PFSK-1 (cell line): ENCODE measurements around the gene ACVR1.

Source experiments
- FOXP2 ChIP-seq: optimal IDR thresholded peaks from 2 replicates; pipeline ENCODE3; 2011; ENCODE audit warnings: borderline replicate concordance, control low read depth, inconsistent platforms; ENCODE audit not compliant: insufficient read depth; ENCODE audit errors: extremely low read length, extremely low read depth
- POLR2AphosphoS5 ChIP-seq: IDR thresholded peaks from 2 replicates; pipeline ENCODE4 v1.6.1; 2012; ENCODE audit warnings: low read depth, mild to moderate bottlenecking, control low read depth, low read length, moderate library complexity
- SIN3A ChIP-seq: IDR thresholded peaks from 2 replicates; pipeline ENCODE4 v1.6.1; 2012; ENCODE audit warnings: mild to moderate bottlenecking, low read length, moderate library complexity, borderline replicate concordance; ENCODE audit not compliant: insufficient read depth
- TAF1 ChIP-seq: IDR thresholded peaks from 2 replicates; pipeline ENCODE4 v1.6.1; 2012; ENCODE audit warnings: low read length, control low read depth, borderline replicate concordance; ENCODE audit not compliant: insufficient read depth
- TF ChIP-seq, protein P1 (sequence below), 2 experiments: IDR thresholded peaks; 2 replicates each; pipeline versions ENCODE4 v1.6.1 to v1.8.0; 2011 to 2012; ENCODE audit warnings: low read depth in 2 of 2, low read length in 2 of 2, control low read depth in 1 of 2, inconsistent platforms in 1 of 2, mild to moderate bottlenecking in 1 of 2, moderate library complexity in 1 of 2; ENCODE audit not compliant: insufficient read depth in 1 of 2

The ACVR1 gene

DNA sequence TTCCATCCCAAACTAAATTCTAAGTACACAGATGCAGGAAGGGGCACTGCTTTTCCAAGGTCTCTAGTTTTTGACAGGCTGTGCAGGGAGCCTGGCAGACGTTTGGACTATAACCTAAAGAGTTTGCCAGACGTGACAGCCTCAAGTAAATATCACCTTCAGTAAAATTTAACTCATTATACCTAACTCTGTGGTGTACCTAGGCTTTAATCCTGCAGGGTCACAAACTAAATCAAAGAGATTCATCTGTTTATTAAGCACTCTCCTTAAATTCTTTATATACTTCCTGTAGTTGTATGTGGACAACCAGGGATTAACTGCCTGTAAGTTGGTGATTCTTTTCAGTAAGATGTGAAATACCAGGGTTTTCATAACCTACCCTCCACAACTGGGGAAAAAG, 92.9 kb downstream of the ACVR1 start:
- TF ChIP-seq SIN3A (no peak), FOXP2 (no peak), TAF1 (no peak), POLR2AphosphoS5 (no peak)
- TF ChIP-seq, protein P1, sequence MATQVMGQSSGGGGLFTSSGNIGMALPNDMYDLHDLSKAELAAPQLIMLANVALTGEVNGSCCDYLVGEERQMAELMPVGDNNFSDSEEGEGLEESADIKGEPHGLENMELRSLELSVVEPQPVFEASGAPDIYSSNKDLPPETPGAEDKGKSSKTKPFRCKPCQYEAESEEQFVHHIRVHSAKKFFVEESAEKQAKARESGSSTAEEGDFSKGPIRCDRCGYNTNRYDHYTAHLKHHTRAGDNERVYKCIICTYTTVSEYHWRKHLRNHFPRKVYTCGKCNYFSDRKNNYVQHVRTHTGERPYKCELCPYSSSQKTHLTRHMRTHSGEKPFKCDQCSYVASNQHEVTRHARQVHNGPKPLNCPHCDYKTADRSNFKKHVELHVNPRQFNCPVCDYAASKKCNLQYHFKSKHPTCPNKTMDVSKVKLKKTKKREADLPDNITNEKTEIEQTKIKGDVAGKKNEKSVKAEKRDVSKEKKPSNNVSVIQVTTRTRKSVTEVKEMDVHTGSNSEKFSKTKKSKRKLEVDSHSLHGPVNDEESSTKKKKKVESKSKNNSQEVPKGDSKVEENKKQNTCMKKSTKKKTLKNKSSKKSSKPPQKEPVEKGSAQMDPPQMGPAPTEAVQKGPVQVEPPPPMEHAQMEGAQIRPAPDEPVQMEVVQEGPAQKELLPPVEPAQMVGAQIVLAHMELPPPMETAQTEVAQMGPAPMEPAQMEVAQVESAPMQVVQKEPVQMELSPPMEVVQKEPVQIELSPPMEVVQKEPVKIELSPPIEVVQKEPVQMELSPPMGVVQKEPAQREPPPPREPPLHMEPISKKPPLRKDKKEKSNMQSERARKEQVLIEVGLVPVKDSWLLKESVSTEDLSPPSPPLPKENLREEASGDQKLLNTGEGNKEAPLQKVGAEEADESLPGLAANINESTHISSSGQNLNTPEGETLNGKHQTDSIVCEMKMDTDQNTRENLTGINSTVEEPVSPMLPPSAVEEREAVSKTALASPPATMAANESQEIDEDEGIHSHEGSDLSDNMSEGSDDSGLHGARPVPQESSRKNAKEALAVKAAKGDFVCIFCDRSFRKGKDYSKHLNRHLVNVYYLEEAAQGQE (IDR thresholded peaks at IDR 0.05; ENCODE audit: insufficient read depth in 1 of 2, low read depth in 2 of 2, low read length in 2 of 2), result no peak

DNA sequence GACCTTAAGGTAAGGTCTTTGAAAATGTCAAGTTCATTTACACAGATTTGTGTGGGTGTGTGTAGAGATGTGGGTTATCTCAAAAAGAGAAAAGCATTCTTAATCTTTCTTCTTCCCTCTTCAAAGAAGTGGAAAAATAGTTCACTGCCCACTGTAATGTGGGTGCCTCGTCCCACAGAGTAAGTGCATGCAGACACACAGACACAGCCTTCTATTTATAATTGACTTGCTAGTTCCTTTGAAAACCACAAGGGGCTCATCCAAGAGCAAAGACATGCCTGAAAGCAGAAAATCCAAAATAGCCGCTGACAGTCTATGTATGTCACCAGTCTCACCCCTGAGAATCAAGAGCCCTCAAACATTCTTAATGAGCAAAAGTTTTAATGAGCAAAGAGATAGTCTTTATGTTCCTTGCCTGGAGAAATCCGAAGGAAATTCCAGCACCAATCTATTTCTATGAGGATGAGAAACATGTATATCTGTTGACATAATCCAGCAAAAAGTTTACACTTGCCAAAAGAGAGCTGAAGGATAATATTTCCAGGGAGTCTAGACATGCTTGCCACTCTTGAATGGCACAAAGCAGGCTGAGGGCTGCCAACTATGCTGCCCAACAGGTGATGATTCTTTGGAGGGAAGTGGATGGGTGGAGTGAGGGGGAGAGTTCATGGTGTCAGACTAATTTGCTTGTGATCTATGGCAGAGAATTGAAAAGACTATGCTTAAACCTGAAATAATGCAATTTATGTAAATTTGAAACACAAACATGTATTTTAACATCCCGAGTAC, 93.9 kb downstream of the ACVR1 start:
- no peak for TF ChIP-seq FOXP2
- TF ChIP-seq POLR2AphosphoS5, result no peak
- no peak for TF ChIP-seq SIN3A

DNA sequence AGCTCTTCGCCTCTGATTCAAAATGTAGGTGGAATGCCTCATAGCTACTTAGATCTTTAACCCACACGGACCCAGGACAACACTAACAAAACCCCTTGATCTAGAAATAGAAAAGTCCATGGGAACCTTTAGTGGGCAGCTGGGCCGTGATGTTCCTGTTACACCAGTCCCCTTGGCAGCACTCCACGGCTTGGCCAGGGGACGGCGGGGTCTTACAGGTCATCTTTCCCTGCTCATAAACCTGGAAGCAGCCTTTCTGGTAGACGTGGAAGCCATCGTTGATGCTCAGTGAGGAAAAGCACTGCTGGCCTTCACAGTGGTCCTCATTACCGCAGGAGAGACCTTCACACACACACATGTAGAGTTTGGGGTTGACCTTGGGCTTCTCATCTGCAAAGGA, 95.9 kb downstream of the ACVR1 start:
- no peak for TF ChIP-seq SIN3A
- TF ChIP-seq FOXP2, result no peak
- TF ChIP-seq, protein P1 (IDR thresholded peaks at IDR 0.05; ENCODE audit: insufficient read depth in 1 of 2, low read depth in 2 of 2, low read length in 2 of 2), result no peak
- no peak for TF ChIP-seq TAF1
- TF ChIP-seq POLR2AphosphoS5, result no peak

DNA sequence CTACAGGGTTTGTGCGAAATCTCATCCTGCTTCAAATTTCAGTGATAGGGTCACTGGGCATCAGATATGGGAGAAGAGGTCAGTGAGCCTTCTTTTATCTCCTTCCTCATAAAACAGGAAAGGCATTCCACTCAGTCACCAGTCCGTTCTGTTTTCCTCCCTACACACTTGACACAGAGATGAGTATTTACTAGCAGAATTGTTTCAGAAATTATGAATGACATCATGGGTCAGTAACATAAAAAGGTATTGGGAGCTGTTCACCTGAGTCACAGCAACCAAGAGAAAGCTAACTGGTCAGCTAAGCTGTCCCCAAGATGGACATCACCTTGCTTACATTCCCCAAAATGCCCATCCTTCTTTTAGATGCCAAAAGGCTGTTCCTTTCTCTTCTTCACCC, 96.3 kb downstream of the ACVR1 start:
- TF ChIP-seq SIN3A, result no peak
- no peak for TF ChIP-seq TAF1
- no peak for TF ChIP-seq FOXP2
- TF ChIP-seq POLR2AphosphoS5, result no peak
- TF ChIP-seq, protein P1 (IDR thresholded peaks at IDR 0.05; ENCODE audit: insufficient read depth in 1 of 2, low read depth in 2 of 2, low read length in 2 of 2), result no peak

DNA sequence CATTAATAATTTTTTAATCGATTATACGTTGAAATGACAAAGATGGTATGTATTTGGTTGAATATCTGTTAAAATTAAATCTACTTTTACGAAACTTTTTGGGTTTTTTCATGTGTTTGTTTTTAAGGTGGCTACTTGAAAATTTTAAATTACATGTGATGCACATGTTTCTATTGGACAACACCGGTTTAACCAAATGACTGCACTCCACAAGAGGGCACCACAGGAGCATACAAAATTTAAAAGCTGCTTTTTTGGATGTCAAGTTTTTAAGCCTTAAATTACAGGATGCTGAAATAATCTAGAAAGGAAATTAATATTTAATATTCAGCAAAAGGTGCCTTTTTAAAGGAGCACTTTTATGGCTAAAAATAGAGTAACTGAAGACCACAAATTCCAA, 98.7 kb downstream of the ACVR1 start:
- TF ChIP-seq, protein P1 (IDR thresholded peaks at IDR 0.05; ENCODE audit: insufficient read depth in 1 of 2, low read depth in 2 of 2, low read length in 2 of 2), result no peak
- TF ChIP-seq TAF1 (no peak), POLR2AphosphoS5 (no peak), SIN3A (no peak), FOXP2 (no peak)
